Right atrium auricular region (tissue), 2 donors: Measurements from ENCODE around the gene TOMM40L. TPM values are rescaled to one million over a fixed set of nuclear protein-coding genes. Genes with fewer than 3 reads are reported as not detected.

Experiments used
- DNase-seq: peaks from one replicate; pipeline ENCODE4 v3.0.0-alpha.2; 2019; ENCODE audit warnings: low spot score
- H3K27ac ChIP-seq, 2 donors: fragments of 200-600 bp; sonication (generic); 1 replicate in 1 of 2; 2 replicates in 1 of 2; pipeline ENCODE4 v1.5.1; 2016 to 2019
- H3K27me3 ChIP-seq, 2 donors: fragments of 200-600 bp; sonication (generic); one replicate each; pipeline versions ENCODE4 v1.5.1 to v1.6.0; 2017 to 2019
- H3K36me3 ChIP-seq: fragments of 200-600 bp; sonication (generic); one replicate; pipeline ENCODE4 v1.5.1; 2016
- H3K4me1 ChIP-seq, 2 donors: fragments of 200-600 bp; sonication (generic); one replicate each; pipeline versions ENCODE4 v1.5.1 to v1.6.0; 2017 to 2019
- H3K4me3 ChIP-seq, 2 donors: fragments of 200-600 bp; sonication (generic); 1 replicate in 1 of 2; 2 replicates in 1 of 2; pipeline ENCODE4 v1.5.1; 2017 to 2019; ENCODE audit warnings: mild to moderate bottlenecking in 1 of 2, moderate library complexity in 1 of 2
- H3K9me3 ChIP-seq, 2 donors: fragments of 200-600 bp; sonication (generic); one replicate each; pipeline ENCODE4 v1.5.1; 2019
- total RNA-seq, 2 donors: library from RNA; depleted of rRNA; stranded (reverse); fragments of >200 nt; gene quantifications; one replicate each; pipeline ENCODE4 v1.1.0, GENCODE V29; 2016
- TF ChIP-seq, protein P1 (sequence below), 2 donors: fragments of 200-600 bp; sonication (generic); IDR thresholded peaks; one replicate each; pipeline ENCODE4 v1.5.1; 2019; ENCODE audit warnings: antibody characterized with exemption in 2 of 2

The TOMM40L gene
- total RNA-seq, 2 donors from 2014 or later: 23.9 to 35.3 TPM

DNA sequence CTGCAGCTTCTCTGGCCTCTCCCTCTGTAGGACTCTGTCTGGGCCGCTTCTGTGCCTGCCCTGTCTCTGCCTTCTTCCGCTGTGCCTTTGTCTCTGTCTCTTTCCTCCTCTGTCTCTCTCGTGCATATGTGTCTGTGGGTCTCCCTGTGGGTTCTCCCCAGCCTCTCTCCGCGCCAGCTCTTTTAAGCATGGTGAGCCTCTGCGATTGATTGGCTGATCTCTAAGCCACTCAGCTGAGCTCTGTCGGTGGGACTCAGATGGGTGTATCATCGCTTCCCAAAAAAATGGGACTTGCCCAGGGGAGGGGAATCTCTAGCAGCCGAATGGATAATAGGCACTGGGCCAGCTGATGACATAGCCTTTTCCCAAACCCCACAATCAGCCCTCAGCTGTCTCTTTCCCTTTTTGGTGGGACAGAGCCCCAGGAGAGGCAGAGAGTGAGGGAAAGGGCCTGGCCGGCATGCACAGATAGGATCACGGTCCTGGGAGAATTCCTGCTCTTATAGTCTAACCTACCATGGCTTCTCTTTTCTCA is 26.9 kb upstream of the TOMM40L start, which contains the start of gene ADAMTS4:
Gene ADAMTS4 (minus strand): TSS at position 158 of the 535 bp plus-strand sequence. CDS start 427 bp downstream, outside the sequence.
- peaks cover 23% of the 10 kb centered on the region for H3K36me3 ChIP-seq
- H3K27ac ChIP-seq: peak within 1 kb of the TSS; percentile 93 to 99
- no peaks in the 10 kb centered on the region for H3K9me3 ChIP-seq
- H3K4me3 ChIP-seq: peak within 1 kb of the TSS; percentile 48 to 55
- H3K27me3 ChIP-seq: no peaks in the 10 kb centered on the region
- H3K4me1 ChIP-seq: peaks cover 0 to 79% of the 10 kb centered on the region in 2 donors
- peak; percentile 93 for DNase-seq
- TF ChIP-seq, protein P1, sequence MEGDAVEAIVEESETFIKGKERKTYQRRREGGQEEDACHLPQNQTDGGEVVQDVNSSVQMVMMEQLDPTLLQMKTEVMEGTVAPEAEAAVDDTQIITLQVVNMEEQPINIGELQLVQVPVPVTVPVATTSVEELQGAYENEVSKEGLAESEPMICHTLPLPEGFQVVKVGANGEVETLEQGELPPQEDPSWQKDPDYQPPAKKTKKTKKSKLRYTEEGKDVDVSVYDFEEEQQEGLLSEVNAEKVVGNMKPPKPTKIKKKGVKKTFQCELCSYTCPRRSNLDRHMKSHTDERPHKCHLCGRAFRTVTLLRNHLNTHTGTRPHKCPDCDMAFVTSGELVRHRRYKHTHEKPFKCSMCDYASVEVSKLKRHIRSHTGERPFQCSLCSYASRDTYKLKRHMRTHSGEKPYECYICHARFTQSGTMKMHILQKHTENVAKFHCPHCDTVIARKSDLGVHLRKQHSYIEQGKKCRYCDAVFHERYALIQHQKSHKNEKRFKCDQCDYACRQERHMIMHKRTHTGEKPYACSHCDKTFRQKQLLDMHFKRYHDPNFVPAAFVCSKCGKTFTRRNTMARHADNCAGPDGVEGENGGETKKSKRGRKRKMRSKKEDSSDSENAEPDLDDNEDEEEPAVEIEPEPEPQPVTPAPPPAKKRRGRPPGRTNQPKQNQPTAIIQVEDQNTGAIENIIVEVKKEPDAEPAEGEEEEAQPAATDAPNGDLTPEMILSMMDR (IDR thresholded peaks at IDR 0.05): no peak

DNA sequence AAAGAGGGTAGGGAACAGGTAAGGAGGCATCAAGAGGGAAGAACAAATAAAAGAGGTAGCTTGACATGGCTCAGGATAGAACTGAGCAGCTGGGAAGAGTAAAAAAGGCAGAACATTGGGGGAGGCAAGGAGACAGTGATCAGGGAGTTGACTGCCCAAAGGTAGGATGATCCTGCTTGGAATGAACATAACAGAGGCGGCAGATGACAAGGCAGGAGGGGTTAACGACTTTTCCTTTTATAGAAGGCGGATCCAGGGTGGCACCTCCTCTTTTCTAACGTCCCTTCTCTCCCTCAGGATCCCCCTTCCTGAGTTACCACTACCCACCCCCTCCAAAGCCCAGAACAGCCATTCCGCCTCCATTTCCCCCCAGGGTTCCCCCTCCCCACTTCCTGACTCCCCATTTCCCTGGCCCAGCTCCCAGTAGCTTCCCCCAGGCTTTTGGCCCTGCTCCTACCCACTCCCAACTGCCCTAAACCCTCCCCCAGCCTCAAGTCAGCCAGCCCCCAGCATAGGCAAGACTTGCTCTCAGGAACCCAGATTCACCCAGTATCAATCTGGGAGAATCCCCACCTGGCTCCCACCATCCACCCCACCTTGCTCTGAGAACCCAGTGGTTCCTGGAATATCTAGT is 26.2 kb upstream of the TOMM40L start:
- Histone ChIP-seq H3K4me3 (no peak overlapping the region), H3K9me3 (no peaks in the 10 kb centered on the region), H3K4me1 (peaks cover 0 to 84% of the 10 kb centered on the region in 2 donors), H3K27ac (peak overlapping the region; percentile 93 to 99), H3K36me3 (peaks cover 19% of the 10 kb centered on the region), H3K27me3 (no peaks in the 10 kb centered on the region)
- TF ChIP-seq, protein P1 (IDR thresholded peaks at IDR 0.05): no peak
- no peak for DNase-seq

DNA sequence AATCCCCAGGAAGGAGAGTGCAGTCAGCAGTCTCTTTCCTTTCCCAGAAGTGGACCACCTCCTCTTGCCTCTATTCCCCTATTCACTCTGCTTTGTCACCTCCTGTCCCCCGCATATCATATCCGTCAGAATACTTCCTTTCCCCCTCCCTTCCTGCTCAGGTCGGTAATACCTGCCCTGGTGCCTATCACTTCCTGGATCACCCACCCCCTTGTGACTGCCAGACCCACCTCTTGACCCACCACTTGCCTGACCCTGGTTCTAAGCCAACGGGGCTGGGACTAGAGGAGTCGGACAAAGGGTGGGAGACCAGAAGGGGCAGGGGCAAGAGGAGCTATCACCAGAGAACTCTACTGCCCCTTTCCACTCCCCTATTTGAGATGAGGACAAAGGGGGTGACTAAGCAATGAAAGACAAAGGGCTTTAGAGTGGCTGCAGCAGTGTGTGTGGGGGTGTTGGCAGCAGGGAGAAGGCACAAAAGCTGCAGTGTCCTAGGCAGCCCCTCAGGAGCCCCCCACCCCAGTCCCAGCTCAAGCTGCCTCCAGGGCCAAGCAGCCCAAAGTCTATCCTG is 25.4 kb upstream of the TOMM40L start:
- Histone ChIP-seq H3K4me1 (peaks cover 0 to 84% of the 10 kb centered on the region in 2 donors), H3K9me3 (no peaks in the 10 kb centered on the region)
- no peak for DNase-seq

DNA sequence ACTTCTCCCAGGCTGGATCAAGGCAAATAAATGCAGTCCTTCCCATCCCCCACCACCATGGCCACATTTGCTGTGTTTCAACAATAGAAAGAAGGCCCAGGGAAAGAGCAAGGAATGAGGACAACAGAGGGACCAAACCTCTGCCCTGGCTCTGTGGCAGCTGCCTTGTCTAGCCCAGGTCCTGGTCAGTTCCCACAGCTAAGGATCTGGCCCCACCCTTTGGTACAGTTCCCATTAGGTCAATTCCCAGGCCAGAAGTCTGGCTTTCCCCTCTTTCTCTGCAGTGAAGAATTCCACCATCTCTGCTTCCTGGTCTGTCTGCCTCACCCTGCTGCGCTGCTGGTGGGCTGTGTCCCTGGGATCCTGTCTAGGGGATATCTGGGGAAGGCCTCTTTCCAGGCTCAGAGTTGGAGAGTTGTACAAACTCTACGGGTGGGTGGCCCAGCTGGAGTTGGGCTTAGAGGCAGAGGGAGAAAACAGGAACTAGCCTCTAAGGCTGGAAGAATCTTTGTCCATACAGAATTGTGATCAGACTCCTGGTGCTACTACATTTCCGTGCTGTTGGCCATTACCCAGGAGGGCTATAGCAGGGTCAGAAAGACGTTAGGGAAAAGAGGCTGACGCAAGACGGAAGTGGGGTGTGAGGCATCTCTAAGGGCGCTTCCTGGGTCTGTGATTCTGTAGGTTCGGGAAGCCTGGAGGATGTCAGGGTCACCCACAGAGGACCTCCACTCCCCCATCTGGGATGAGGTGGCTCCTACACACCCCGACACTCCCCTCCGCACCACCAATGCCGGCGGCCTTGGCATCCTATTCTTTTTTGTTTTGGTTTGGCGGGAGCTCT is 24.6 kb upstream of the TOMM40L start:
- H3K4me1 ChIP-seq: peaks cover 0 to 90% of the 10 kb centered on the region in 2 donors
- H3K4me3 ChIP-seq: peak overlapping the region; percentile 42 to 82
- TF ChIP-seq, protein P1 (IDR thresholded peaks at IDR 0.05): no peak
- H3K9me3 ChIP-seq: no peaks in the 10 kb centered on the region
- H3K27ac ChIP-seq: peak overlapping the region; percentile 93 to 99
- H3K36me3 ChIP-seq: peaks cover 6% of the 10 kb centered on the region
- DNase-seq: peak; percentile 89
- no peaks in the 10 kb centered on the region for H3K27me3 ChIP-seq

More for the DNA sequence above, 25.4 kb upstream of the TOMM40L start:
- Histone ChIP-seq H3K27ac (peak overlapping the region; percentile 93 to 99), H3K36me3 (peaks cover 11% of the 10 kb centered on the region), H3K4me3 (peak overlapping the region in 1 of 2 donors; percentile 82), H3K27me3 (no peaks in the 10 kb centered on the region)
- TF ChIP-seq, protein P1 (IDR thresholded peaks at IDR 0.05): no peak

DNA sequence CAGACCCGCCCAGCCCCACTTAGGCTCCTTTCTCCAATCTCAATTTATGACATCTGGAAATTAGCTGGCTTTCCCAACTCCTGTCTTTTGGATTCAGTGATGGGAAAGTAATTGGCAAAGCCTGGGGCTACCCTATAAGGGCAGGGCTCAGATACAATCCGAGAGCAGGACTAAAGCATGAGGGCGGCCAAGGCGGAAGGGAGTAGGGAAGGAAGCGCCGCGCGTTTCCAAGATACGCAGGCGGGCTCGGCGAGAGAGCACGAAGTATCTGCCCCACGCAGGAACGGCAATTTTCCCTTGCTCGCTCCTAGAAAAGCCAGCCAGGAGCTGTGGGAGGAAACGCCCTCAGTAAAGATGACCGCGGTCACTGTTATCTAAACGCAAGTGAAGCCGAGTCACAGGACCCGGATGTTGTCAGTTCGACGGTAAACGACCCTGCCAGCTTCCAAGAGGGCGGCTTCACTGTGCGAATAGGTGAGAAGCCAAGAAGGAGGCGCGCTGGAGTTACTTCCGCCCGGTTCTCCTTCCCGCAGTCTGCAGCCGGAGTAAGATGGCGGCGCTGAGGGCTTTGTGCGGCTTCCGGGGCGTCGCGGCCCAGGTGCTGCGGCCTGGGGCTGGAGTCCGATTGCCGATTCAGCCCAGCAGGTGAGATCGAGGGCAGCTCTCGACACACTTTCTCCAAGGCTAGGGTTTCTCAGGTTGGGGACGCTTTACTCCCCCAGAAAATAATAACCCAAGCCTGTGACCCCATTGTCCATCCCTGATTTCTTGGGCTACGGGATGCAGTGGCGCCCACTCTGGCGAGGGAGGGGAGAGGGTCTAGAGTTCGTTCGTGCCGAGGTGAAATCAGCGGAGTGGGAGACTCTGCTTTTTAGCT is 23.8 kb upstream of the TOMM40L start, which contains the start of gene NDUFS2:
Gene NDUFS2 (plus strand): TSS at position 532 of the 877 bp plus-strand sequence. CDS start 19 bp downstream, at position 551.
- Histone ChIP-seq H3K27me3 (no peaks in the 10 kb centered on the region), H3K36me3 (peaks cover 10% of the 10 kb centered on the region), H3K9me3 (no peaks in the 10 kb centered on the region), H3K27ac (peak within 1 kb of the TSS; percentile 93 to 99), H3K4me1 (peaks cover 0 to 91% of the 10 kb centered on the region in 2 donors), H3K4me3 (peak within 1 kb of the TSS; percentile 71 to 82)
- peak; percentile 99 for DNase-seq
- TF ChIP-seq, protein P1 (IDR thresholded peaks at IDR 0.05): no peak
